B cell (primary cell): Measurements from ENCODE around the gene CCDC91. TPM values are rescaled to one million over a fixed set of nuclear protein-coding genes. Genes with fewer than 3 reads are reported as not detected.

ENCODE experiments used
- ATAC-seq: fragments of 200-7000 bp; cut with Tn5 transposase; one replicate; pipeline ENCODE4 v1.10.0; 2021; ENCODE audit warnings: low read depth, mild to moderate bottlenecking, moderate number of reproducible peaks, moderate library complexity
- CTCF ChIA-PET: fragments of 350-600 bp; sonication (Branson Sonifier 250); formaldehyde crosslinking; loops from one replicate; lab custom pipeline; 2021; ENCODE audit warnings: antibody characterized with exemption, inconsistent platforms; lab: Charles Lee
- POLR2A ChIA-PET: fragments of 350-600 bp; sonication (Branson Sonifier 250); formaldehyde crosslinking; loops from one replicate; lab custom pipeline; 2021; ENCODE audit warnings: antibody characterized with exemption; lab: Charles Lee
- DNase-seq: peaks from one replicate; pipeline ENCODE4 v3.0.0; 2013
- H2AFZ ChIP-seq: 2 replicates; pipeline ENCODE4 v1.6.1; 2012; ENCODE audit warnings: mild to moderate bottlenecking, low read depth, low read length; ENCODE audit not compliant: insufficient read depth, poor library complexity, severe bottlenecking
- H3K27ac ChIP-seq, 2 donors: 1 replicate in 1 of 2; 2 replicates in 1 of 2; pipeline ENCODE4 v1.5.1; 2012 to 2013; ENCODE audit warnings: low read length in 2 of 2, mild to moderate bottlenecking in 2 of 2, moderate library complexity in 1 of 2
- H3K27me3 ChIP-seq, 4 experiments: fragments of 200-600 bp in 1 of 4; sonication (generic) in 1 of 4; replicated peaks in 1 of 4; 1 replicate in 2 of 4; 2 replicates in 2 of 4; pipeline versions ENCODE4 v1.6.1 to v1.7.0; 2013 to 2016; ENCODE audit warnings: low read length in 3 of 4, mild to moderate bottlenecking in 2 of 4, mixed read lengths in 1 of 4, moderate library complexity in 1 of 4; ENCODE audit not compliant: insufficient read depth in 4 of 4, control insufficient read depth in 3 of 4; ENCODE audit errors: control extremely low read depth in 1 of 4
- H3K36me3 ChIP-seq, 2 experiments: replicated peaks in 1 of 2; 1 replicate in 1 of 2; 2 replicates in 1 of 2; pipeline versions ENCODE4 v1.6.1 to v1.7.1; 2013; ENCODE audit warnings: low read length in 1 of 2; ENCODE audit not compliant: insufficient read depth in 2 of 2, control insufficient read depth in 1 of 2; ENCODE audit errors: control extremely low read depth in 1 of 2, extremely low read depth in 1 of 2
- H3K4me1 ChIP-seq, 2 donors: fragments of 200-600 bp in 1 of 2; sonication (generic) in 1 of 2; 1 replicate in 1 of 2; 2 replicates in 1 of 2; pipeline versions ENCODE4 v1.5.1 to v1.6.1; 2013 to 2017; ENCODE audit warnings: low read length in 2 of 2; ENCODE audit not compliant: control insufficient read depth in 2 of 2, insufficient read depth in 2 of 2
- H3K4me2 ChIP-seq: replicated peaks from 2 replicates; pipeline ENCODE3; 2012; ENCODE audit warnings: mild to moderate bottlenecking, low read depth, low read length; ENCODE audit not compliant: poor library complexity, severe bottlenecking
- H3K4me3 ChIP-seq, 5 experiments: fragments of 200-600 bp in 1 of 5; sonication (generic) in 1 of 5; 1 replicate in 3 of 5; 2 replicates in 2 of 5; pipeline versions ENCODE4 v1.5.1 to v1.7.0; 2011 to 2016; ENCODE audit warnings: low read length in 4 of 5, mild to moderate bottlenecking in 4 of 5, low read depth in 2 of 5, control low read depth in 1 of 5, moderate library complexity in 1 of 5; ENCODE audit not compliant: insufficient read depth in 1 of 5; ENCODE audit errors: control extremely low read depth in 1 of 5, extremely low read depth in 1 of 5
- H3K79me2 ChIP-seq: fragments of 200-600 bp; sonication (generic); one replicate; pipeline ENCODE4 v1.6.0; 2016; ENCODE audit warnings: low read length; ENCODE audit not compliant: control insufficient read depth, insufficient read depth
- H3K9ac ChIP-seq: fragments of 200-600 bp; sonication (generic); 2 replicates; pipeline ENCODE4 v1.6.1; 2017; ENCODE audit warnings: mild to moderate bottlenecking, low read length, moderate library complexity
- H3K9me3 ChIP-seq, 3 donors: one replicate each; pipeline versions ENCODE4 v1.6.1 to v1.7.1; 2013; ENCODE audit warnings: low read length in 2 of 3; ENCODE audit not compliant: control insufficient read depth in 2 of 3, insufficient read depth in 1 of 3; ENCODE audit errors: control extremely low read depth in 1 of 3
- H4K20me1 ChIP-seq: 2 replicates; pipeline ENCODE4 v1.6.0; 2012; ENCODE audit warnings: mild to moderate bottlenecking, low read length; ENCODE audit not compliant: insufficient read depth, control insufficient read depth, poor library complexity, severe bottlenecking
- H3K27ac Mint-ChIP-seq: one replicate; pipeline ENCODE4 v1.8.0; 2021; ENCODE audit warnings: mixed read lengths
- H3K27me3 Mint-ChIP-seq: one replicate; pipeline ENCODE4 v1.8.0; 2021; ENCODE audit warnings: mixed read lengths
- H3K4me1 Mint-ChIP-seq: one replicate; pipeline ENCODE4 v1.8.0; 2021; ENCODE audit warnings: mixed read lengths
- H3K4me3 Mint-ChIP-seq: one replicate; pipeline ENCODE4 v1.8.0; 2021; ENCODE audit warnings: mixed read lengths
- H3K9me3 Mint-ChIP-seq: one replicate; pipeline ENCODE4 v1.8.0; 2022; ENCODE audit warnings: mixed read lengths; ENCODE audit not compliant: insufficient read depth
- EZH2 ChIP-seq: IDR thresholded peaks from 2 replicates; pipeline ENCODE4 v1.6.1; 2012; ENCODE audit warnings: borderline replicate concordance, low read depth, mild to moderate bottlenecking, moderate library complexity, low read length; ENCODE audit not compliant: insufficient read depth, poor library complexity, severe bottlenecking
- WGBS: methylation state at CpG from one replicate; pipeline ENCODE4 v1.1.5; 2013; ENCODE audit warnings: missing lambda C conversion rate; ENCODE audit not compliant: insufficient coverage; 5-methylcytosine and 5-hydroxymethylcytosine counted together
- intact Hi-C: fragments of 100-400 bp; cut with micrococcal nuclease; formaldehyde crosslinking; loops from one replicate; pipeline ENCODE4 v1.10.0; 2022
- polyA plus RNA-seq: library from polyadenylated mRNA; depleted of rRNA; stranded (reverse); fragments of >200 nt; gene quantifications from 2 replicates; pipeline ENCODE4 v1.2.3, GENCODE V29; 2012
- total RNA-seq, 2 donors: library from RNA; stranded (reverse); fragments of 120-200 nt in 1 of 2; gene quantifications; 1 replicate in 1 of 2; 2 replicates in 1 of 2; pipeline versions ENCODE4 v1.2.3 to v1.2.4, GENCODE V29; 2013 to 2022
- TF ChIP-seq, protein P1 (sequence below): fragments of 200-600 bp; IDR thresholded peaks from one replicate; pipeline ENCODE4 v1.8.0; 2022; ENCODE audit warnings: antibody characterized with exemption, mild to moderate bottlenecking

CCDC91 gene
- total and polyA plus RNA-seq, 2 donors (not counting 1 experiment from before 2014, with no cell fraction given) = 10.9 to 64.8 TPM

DNA sequence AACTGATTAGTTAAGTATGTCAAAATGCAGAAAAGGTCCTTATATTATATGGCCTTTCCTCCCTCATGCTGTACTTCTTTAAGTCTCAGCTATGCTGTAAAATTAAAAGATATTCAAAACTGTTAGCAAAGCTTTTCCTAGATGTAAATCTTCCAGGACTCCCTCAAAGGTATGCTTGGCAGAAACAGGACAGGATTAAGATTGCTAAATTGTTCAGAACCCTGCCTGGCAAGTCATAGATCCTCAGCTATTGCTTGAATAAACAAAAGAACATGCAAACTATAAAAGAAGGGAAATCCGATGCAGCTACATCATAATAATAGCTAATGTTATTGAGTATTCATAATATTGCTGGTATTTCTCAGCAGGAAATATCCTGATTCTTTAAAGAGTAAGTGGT is 322.6 kb downstream of the CCDC91 start:
- H3K36me3 ChIP-seq = peaks cover 0 to 2% of the 10 kb centered on the region in 2 experiments
- WGBS = no CpG with 5 or more reads among the region's 1 CpG
- ATAC-seq = no peak
- H2AFZ ChIP-seq = no peak overlapping the region
- H3K4me1 ChIP-seq = no peaks in the 10 kb centered on the region
- POLR2A ChIA-PET = no interaction called here
- H3K4me3 Mint-ChIP-seq = no peak overlapping the region
- H3K4me3 ChIP-seq = no peak overlapping the region
- CTCF ChIA-PET = no interaction called here
- TF ChIP-seq, protein P1, sequence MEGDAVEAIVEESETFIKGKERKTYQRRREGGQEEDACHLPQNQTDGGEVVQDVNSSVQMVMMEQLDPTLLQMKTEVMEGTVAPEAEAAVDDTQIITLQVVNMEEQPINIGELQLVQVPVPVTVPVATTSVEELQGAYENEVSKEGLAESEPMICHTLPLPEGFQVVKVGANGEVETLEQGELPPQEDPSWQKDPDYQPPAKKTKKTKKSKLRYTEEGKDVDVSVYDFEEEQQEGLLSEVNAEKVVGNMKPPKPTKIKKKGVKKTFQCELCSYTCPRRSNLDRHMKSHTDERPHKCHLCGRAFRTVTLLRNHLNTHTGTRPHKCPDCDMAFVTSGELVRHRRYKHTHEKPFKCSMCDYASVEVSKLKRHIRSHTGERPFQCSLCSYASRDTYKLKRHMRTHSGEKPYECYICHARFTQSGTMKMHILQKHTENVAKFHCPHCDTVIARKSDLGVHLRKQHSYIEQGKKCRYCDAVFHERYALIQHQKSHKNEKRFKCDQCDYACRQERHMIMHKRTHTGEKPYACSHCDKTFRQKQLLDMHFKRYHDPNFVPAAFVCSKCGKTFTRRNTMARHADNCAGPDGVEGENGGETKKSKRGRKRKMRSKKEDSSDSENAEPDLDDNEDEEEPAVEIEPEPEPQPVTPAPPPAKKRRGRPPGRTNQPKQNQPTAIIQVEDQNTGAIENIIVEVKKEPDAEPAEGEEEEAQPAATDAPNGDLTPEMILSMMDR = no peak
- no peak for TF ChIP-seq EZH2
- no peak overlapping the region for H3K27ac Mint-ChIP-seq
- H3K9ac ChIP-seq = no peak overlapping the region
- H4K20me1 ChIP-seq = no peaks in the 10 kb centered on the region
- H3K27me3 ChIP-seq = no peaks in the 10 kb centered on the region
- no peaks in the 10 kb centered on the region for H3K79me2 ChIP-seq
- peaks cover 7% of the 10 kb centered on the region for H3K9me3 Mint-ChIP-seq
- H3K4me1 Mint-ChIP-seq = no peaks in the 10 kb centered on the region
- intact Hi-C loops = no loop called here
- no peaks in the 10 kb centered on the region for H3K27me3 Mint-ChIP-seq
- H3K27ac ChIP-seq = no peak overlapping the region
- H3K4me2 ChIP-seq = no peak overlapping the region
- DNase-seq = no peak
- H3K9me3 ChIP-seq = no peaks in the 10 kb centered on the region

GRCh38 chr12:28513983-28514382 is 323.7 kb downstream of the CCDC91 start:
- TF ChIP-seq EZH2 = no peak
- TF ChIP-seq, protein P1 = no peak
- ATAC-seq (no peak), DNase-seq (no peak)
- no peaks in the 10 kb centered on the region for H3K9me3 ChIP-seq
- CTCF ChIA-PET = no interaction called here
- WGBS = 80% methylated on average over 1 of the region's 1 CpG
- Mint-ChIP-seq H3K27ac (no peak overlapping the region), H3K27me3 (no peaks in the 10 kb centered on the region), H3K9me3 (peaks cover 14% of the 10 kb centered on the region), H3K4me3 (no peak overlapping the region), H3K4me1 (no peaks in the 10 kb centered on the region)
- H3K79me2 ChIP-seq = no peaks in the 10 kb centered on the region
- H3K4me1 ChIP-seq = no peaks in the 10 kb centered on the region
- no peak overlapping the region for H3K4me2 ChIP-seq
- H3K27me3 ChIP-seq = no peaks in the 10 kb centered on the region
- H2AFZ ChIP-seq = no peak overlapping the region
- POLR2A ChIA-PET = no interaction called here
- H3K4me3 ChIP-seq = no peak overlapping the region
- no peak overlapping the region for H3K27ac ChIP-seq
- H3K36me3 ChIP-seq = peaks cover 0 to 2% of the 10 kb centered on the region in 2 experiments
- no peaks in the 10 kb centered on the region for H4K20me1 ChIP-seq
- no peak overlapping the region for H3K9ac ChIP-seq
- intact Hi-C loops = no loop called here
